Keratinocyte (primary cell): ENCODE data around the gene ZNF267. TPM values are rescaled to one million over a fixed set of nuclear protein-coding genes. Genes with fewer than 3 reads are reported as not detected.
"Not testable (repeated sequence)": the region's sequence is repeated elsewhere in the genome, so short reads cannot be mapped to it uniquely, and the experiment has no call there.

Experiments
- DNase-seq: peaks from one replicate; pipeline ENCODE4 v3.0.0-alpha.2; 2011; ENCODE audit warnings: low read depth, missing footprints, low spot score
- FAIRE-seq: peaks from 2 replicates; lab custom pipeline; 2011; peaks lifted over from hg19 to GRCh38; lab: Jason Lieb, UNC
- H2AFZ ChIP-seq: 2 replicates; pipeline ENCODE4 v1.6.0; 2012; ENCODE audit warnings: low read length, control low read depth, inconsistent platforms; ENCODE audit not compliant: control insufficient read depth
- H3K27ac ChIP-seq: 2 replicates; pipeline ENCODE4 v1.5.1; 2011; ENCODE audit warnings: low read length; ENCODE audit not compliant: control insufficient read depth, insufficient read depth
- H3K27me3 ChIP-seq: 3 replicates; pipeline ENCODE4 v1.6.0; 2011; ENCODE audit warnings: low read length; ENCODE audit not compliant: control insufficient read depth, insufficient read depth; ENCODE audit errors: extremely low read depth
- H3K36me3 ChIP-seq, 2 experiments: 2 replicates in 1 of 2; 3 replicates in 1 of 2; pipeline ENCODE4 v1.5.1; 2011; ENCODE audit warnings: low read length in 2 of 2, mild to moderate bottlenecking in 1 of 2; ENCODE audit not compliant: control insufficient read depth in 2 of 2, insufficient read depth in 2 of 2; ENCODE audit errors: extremely low read depth in 1 of 2
- H3K4me1 ChIP-seq: 3 replicates; pipeline ENCODE4 v1.5.1; 2011; ENCODE audit warnings: low read length; ENCODE audit not compliant: control insufficient read depth, insufficient read depth; ENCODE audit errors: extremely low read depth
- H3K4me2 ChIP-seq: 3 replicates; pipeline ENCODE4 v1.6.0; 2011; ENCODE audit warnings: low read depth, low read length; ENCODE audit not compliant: control insufficient read depth, insufficient read depth; ENCODE audit errors: extremely low read depth
- H3K4me3 ChIP-seq, 3 experiments: fragments of 200-600 bp in 1 of 3; sonication (generic) in 1 of 3; 2 replicates in 2 of 3; 3 replicates in 1 of 3; pipeline ENCODE4 v1.5.1; 2011 to 2016; ENCODE audit warnings: low read length in 3 of 3, mild to moderate bottlenecking in 3 of 3, control low read depth in 2 of 3, inconsistent platforms in 1 of 3, low read depth in 1 of 3, mixed read lengths in 1 of 3, mixed run types in 1 of 3, moderate library complexity in 1 of 3; ENCODE audit not compliant: control insufficient read depth in 2 of 3, insufficient read depth in 2 of 3; ENCODE audit errors: extremely low read depth in 1 of 3
- H3K79me2 ChIP-seq: 2 replicates; pipeline ENCODE4 v1.6.0; 2012; ENCODE audit warnings: low read length; ENCODE audit not compliant: control insufficient read depth, insufficient read depth
- H3K9ac ChIP-seq: 3 replicates; pipeline ENCODE4 v1.6.0; 2011; ENCODE audit warnings: low read length; ENCODE audit not compliant: control insufficient read depth, insufficient read depth; ENCODE audit errors: extremely low read depth
- H3K9me1 ChIP-seq: 3 replicates; pipeline ENCODE4 v1.6.0; 2011; ENCODE audit warnings: low read length; ENCODE audit not compliant: control insufficient read depth, insufficient read depth; ENCODE audit errors: extremely low read depth
- H3K9me3 ChIP-seq: 2 replicates; pipeline ENCODE4 v1.5.1; 2012; ENCODE audit warnings: low read depth, low read length; ENCODE audit not compliant: control insufficient read depth
- H4K20me1 ChIP-seq: 3 replicates; pipeline ENCODE4 v1.6.0; 2011; ENCODE audit warnings: low read length; ENCODE audit not compliant: control insufficient read depth, insufficient read depth; ENCODE audit errors: extremely low read depth
- EZH2 ChIP-seq: IDR thresholded peaks from one replicate; pipeline ENCODE4 v1.6.1; 2012; ENCODE audit warnings: inconsistent platforms, mild to moderate bottlenecking, low read length, moderate library complexity
- dilution Hi-C: fragments of 300-500 bp; cut with MboI; formaldehyde crosslinking; loops from one replicate; pipeline ENCODE4 v1.7.0; 2020; ENCODE audit warnings: low sequenced_read_pairs; ENCODE audit not compliant: extremely low pct_ligation_motif_present
- polyA plus RNA-seq, 5 experiments: library from polyadenylated mRNA; depleted of rRNA in 3 of 5; stranded (reverse) in 3 of 5; stranded (forward) in 1 of 5; unstranded in 1 of 5; fragments of >200 nt; gene quantifications; 1 replicate in 1 of 5; 2 replicates in 3 of 5; 3 replicates in 1 of 5; pipeline versions ENCODE4 v1.2.1 to v1.2.3, GENCODE V29; 2011 to 2012; ENCODE audit warnings: missing spikeins in 2 of 5, low read depth in 1 of 5, low replicate concordance in 1 of 5
- TF ChIP-seq, protein P1 (sequence below), 3 experiments: IDR thresholded peaks in 1 of 3; conservative IDR thresholded peaks in 1 of 3; optimal IDR thresholded peaks in 1 of 3; 2 replicates in 2 of 3; 3 replicates in 1 of 3; pipeline versions ENCODE3 to v1.5.1; 2011; ENCODE audit warnings: low read length in 3 of 3, mild to moderate bottlenecking in 3 of 3, moderate library complexity in 2 of 3, control low read depth in 1 of 3, inconsistent platforms in 1 of 3; ENCODE audit not compliant: insufficient read depth in 2 of 3; ENCODE audit errors: extremely low read depth in 1 of 3

The ZNF267 gene
- polyA plus RNA-seq, 1 donor (not counting 4 experiments of a cell fraction or from before 2014, with no cell fraction given): 10.7 TPM

DNA sequence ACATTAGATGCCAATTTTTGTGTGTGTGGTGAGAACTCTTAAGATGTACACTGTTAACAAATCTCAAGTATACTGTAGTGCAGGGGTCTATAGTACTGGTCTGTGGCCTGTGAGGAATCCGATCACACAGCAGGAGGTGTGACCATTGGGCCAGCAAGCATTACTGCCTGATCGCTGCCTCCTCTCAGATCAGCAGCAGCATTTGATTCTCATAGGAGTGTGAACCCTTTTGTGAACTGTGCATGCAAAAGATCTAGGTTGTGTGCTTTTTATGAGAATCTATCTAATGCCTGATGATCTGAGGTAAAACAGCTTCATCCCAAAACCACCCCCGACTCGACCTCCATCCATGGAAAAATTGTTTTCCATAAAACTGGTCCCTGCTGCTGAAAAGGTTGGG, 12.6 kb downstream of the ZNF267 start:
- H4K20me1 ChIP-seq: peaks cover under 1% of the 10 kb centered on the region
- no peak overlapping the region for H3K9ac ChIP-seq
- H3K9me1 ChIP-seq: no peaks in the 10 kb centered on the region
- H3K36me3 ChIP-seq: peaks cover 17 to 26% of the 10 kb centered on the region in 2 experiments
- DNase-seq (no peak), FAIRE-seq (no peak)
- H3K4me3 ChIP-seq: no peak overlapping the region
- H3K79me2 ChIP-seq: peaks cover 92% of the 10 kb centered on the region
- H2AFZ ChIP-seq: no peak overlapping the region
- H3K4me1 ChIP-seq: no peaks in the 10 kb centered on the region
- H3K4me2 ChIP-seq: no peak overlapping the region
- peaks cover 5% of the 10 kb centered on the region for H3K9me3 ChIP-seq
- dilution Hi-C loops: no loop called here
- TF ChIP-seq, protein P1, sequence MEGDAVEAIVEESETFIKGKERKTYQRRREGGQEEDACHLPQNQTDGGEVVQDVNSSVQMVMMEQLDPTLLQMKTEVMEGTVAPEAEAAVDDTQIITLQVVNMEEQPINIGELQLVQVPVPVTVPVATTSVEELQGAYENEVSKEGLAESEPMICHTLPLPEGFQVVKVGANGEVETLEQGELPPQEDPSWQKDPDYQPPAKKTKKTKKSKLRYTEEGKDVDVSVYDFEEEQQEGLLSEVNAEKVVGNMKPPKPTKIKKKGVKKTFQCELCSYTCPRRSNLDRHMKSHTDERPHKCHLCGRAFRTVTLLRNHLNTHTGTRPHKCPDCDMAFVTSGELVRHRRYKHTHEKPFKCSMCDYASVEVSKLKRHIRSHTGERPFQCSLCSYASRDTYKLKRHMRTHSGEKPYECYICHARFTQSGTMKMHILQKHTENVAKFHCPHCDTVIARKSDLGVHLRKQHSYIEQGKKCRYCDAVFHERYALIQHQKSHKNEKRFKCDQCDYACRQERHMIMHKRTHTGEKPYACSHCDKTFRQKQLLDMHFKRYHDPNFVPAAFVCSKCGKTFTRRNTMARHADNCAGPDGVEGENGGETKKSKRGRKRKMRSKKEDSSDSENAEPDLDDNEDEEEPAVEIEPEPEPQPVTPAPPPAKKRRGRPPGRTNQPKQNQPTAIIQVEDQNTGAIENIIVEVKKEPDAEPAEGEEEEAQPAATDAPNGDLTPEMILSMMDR (optimal IDR thresholded peaks at IDR 0.05 in 1 of 3, IDR thresholded peaks at IDR 0.05 in 1 of 3, conservative IDR thresholded peaks at IDR 0.05 in 1 of 3; ENCODE audit: extremely low read depth in 1 of 3, insufficient read depth in 2 of 3, low read length in 3 of 3): no peak
- TF ChIP-seq EZH2: no peak
- no peak overlapping the region for H3K27ac ChIP-seq
- no peaks in the 10 kb centered on the region for H3K27me3 ChIP-seq

DNA sequence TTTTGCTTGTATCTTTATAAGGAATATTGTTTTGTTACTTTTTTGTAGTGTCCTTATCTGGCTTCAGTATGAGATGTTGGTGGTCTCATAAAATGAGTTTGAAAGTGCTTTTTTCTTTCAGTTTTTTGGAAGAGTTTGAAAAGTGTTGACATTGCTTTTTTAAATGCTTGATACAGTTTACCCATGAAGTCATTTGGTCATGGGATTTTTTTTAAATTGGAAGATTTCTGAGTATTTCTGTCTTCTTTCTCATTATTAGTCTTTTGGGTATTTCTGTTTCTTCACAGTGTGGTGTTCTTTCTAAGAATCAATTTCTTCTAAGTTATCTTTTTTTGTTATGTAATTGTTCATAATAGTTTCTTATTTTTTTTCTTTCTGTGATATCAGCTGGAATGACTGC, 15.1 kb downstream of the ZNF267 start:
- Histone ChIP-seq H3K4me1 (no peaks in the 10 kb centered on the region), H3K9ac (no peak overlapping the region), H3K9me3 (peaks cover 5% of the 10 kb centered on the region), H4K20me1 (no peaks in the 10 kb centered on the region), H3K79me2 (peaks cover 82% of the 10 kb centered on the region), H3K4me2 (no peak overlapping the region), H2AFZ (no peak overlapping the region), H3K9me1 (no peaks in the 10 kb centered on the region), H3K27me3 (no peaks in the 10 kb centered on the region), H3K4me3 (no peak overlapping the region), H3K27ac (no peak overlapping the region), H3K36me3 (peaks cover 13 to 24% of the 10 kb centered on the region in 2 experiments)
- DNase-seq (no peak), FAIRE-seq (no peak)
- TF ChIP-seq EZH2: no peak
- TF ChIP-seq, protein P1 (optimal IDR thresholded peaks at IDR 0.05 in 1 of 3, IDR thresholded peaks at IDR 0.05 in 1 of 3, conservative IDR thresholded peaks at IDR 0.05 in 1 of 3; ENCODE audit: extremely low read depth in 1 of 3, insufficient read depth in 2 of 3, low read length in 3 of 3): no peak
- dilution Hi-C loops: no loop called here

DNA sequence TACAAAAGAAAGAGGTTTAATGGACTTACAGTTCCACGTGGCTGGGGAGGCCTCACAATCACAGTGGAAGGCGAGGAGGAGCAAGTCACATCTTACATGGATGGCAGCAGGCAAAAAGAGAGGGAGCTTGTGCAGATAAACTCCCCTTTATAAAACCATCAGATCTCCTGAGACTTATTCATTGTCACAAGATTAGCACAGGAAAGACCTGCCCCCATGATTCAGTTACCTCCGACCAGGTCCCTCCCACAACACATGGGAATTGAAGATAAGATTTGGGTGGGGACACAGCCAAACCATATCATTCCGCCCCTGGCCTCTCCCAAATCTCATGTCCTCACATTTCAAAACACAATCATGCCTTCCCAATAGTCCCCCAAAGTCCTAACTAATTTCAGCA, 18.5 kb downstream of the ZNF267 start:
- H3K4me2 ChIP-seq, H4K20me1 ChIP-seq, H3K4me3 ChIP-seq, FAIRE-seq, H3K4me1 ChIP-seq, H3K27me3 ChIP-seq, H3K9ac ChIP-seq, H3K9me1 ChIP-seq, dilution Hi-C loops, H3K27ac ChIP-seq, DNase-seq, H2AFZ ChIP-seq: not testable (repeated sequence)
- Histone ChIP-seq H3K79me2 (peaks cover 83% of the 10 kb centered on the region), H3K9me3 (peaks cover 11% of the 10 kb centered on the region), H3K36me3 (peaks cover 14 to 26% of the 10 kb centered on the region in 2 experiments)
